ENCODE results near the gene ELAPOR2.
"Not testable (repeated sequence)": the region's sequence is repeated elsewhere in the genome, so short reads cannot be mapped to it uniquely, and the experiment has no call there.

The ELAPOR2 gene, protein sequence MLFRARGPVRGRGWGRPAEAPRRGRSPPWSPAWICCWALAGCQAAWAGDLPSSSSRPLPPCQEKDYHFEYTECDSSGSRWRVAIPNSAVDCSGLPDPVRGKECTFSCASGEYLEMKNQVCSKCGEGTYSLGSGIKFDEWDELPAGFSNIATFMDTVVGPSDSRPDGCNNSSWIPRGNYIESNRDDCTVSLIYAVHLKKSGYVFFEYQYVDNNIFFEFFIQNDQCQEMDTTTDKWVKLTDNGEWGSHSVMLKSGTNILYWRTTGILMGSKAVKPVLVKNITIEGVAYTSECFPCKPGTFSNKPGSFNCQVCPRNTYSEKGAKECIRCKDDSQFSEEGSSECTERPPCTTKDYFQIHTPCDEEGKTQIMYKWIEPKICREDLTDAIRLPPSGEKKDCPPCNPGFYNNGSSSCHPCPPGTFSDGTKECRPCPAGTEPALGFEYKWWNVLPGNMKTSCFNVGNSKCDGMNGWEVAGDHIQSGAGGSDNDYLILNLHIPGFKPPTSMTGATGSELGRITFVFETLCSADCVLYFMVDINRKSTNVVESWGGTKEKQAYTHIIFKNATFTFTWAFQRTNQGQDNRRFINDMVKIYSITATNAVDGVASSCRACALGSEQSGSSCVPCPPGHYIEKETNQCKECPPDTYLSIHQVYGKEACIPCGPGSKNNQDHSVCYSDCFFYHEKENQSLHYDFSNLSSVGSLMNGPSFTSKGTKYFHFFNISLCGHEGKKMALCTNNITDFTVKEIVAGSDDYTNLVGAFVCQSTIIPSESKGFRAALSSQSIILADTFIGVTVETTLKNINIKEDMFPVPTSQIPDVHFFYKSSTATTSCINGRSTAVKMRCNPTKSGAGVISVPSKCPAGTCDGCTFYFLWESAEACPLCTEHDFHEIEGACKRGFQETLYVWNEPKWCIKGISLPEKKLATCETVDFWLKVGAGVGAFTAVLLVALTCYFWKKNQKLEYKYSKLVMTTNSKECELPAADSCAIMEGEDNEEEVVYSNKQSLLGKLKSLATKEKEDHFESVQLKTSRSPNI

DNA sequence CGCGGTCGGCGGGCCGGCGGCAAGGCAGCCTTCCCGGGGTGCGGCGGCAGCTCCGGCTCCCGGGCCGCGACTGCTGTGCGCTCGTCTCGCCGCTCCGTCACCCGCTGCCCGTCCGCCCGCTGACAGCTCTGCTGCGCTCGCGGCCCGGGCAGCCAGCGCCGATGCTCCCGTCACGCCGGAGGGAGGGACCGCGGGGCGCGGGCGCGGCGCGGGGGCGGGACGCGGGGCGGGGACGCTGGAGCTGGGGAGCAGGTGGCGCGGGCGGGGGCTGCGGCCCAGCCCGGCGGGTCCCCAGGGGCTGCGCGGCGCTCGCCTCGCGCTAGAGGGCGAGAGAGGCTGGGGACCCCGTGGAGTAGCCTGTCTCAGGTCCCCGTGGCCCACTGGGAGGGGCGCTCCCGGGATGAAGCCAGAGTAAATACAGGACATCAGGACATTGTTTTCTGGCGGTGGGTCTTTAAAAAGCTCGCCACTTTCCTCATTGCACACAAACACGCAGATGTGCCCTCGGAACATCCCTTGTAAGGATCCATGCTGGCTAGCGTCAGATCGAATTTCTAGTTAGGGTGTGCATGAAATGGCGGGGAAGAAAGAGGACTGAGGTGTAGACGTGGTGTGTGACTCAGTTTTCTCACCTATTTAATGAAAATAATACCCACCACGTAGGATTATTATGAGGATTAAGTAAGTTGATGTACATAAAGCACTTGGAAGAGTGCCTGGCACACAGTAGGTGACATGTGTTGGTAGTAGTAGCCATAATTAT is at the start of gene ELAPOR2:
Gene ELAPOR2 (minus strand): TSS at position 130 of the 763 bp plus-strand sequence. CDS start 141 bp downstream, outside the sequence.
- DNase-seq, result peak; percentile 80

DNA sequence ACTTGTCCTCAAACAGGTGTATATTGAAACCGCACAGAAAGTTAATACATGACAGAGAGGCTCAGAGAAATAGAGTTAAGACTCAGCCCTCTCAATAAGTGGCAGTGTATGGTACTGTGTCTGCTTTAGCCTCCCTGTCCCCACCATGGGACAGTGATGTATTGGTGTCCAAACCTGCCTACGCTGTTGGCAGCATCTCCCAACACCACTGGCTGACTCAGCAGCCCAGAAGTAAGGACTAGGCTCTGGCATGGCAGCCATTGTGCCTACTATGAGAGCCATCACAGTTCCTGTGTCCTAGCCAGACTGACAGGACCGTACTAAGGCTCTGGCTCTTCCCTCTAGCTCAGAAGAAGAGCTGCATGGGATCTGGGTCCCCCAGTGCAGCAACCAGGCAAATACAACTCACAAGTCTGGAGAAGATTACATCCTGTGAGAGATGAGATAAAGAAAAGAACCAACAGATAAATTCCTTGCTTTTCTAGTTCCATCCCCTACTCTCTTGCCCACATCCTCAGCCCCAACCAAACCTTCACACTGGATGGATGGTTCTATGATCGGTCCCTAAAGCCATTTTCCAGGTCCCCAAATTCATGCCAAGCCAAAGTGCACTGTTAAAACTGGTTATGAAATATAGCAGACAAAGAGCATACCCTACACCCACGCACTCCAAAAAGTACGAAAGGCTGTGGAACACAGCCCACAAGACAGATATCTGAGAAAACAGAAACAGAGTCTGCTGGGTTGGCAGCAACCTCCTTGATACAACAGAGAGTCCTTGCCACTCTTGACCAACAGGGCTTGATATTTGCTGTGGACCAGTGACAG is 48.7 kb upstream of the ELAPOR2 start:
- DNase-seq, result no peak

DNA sequence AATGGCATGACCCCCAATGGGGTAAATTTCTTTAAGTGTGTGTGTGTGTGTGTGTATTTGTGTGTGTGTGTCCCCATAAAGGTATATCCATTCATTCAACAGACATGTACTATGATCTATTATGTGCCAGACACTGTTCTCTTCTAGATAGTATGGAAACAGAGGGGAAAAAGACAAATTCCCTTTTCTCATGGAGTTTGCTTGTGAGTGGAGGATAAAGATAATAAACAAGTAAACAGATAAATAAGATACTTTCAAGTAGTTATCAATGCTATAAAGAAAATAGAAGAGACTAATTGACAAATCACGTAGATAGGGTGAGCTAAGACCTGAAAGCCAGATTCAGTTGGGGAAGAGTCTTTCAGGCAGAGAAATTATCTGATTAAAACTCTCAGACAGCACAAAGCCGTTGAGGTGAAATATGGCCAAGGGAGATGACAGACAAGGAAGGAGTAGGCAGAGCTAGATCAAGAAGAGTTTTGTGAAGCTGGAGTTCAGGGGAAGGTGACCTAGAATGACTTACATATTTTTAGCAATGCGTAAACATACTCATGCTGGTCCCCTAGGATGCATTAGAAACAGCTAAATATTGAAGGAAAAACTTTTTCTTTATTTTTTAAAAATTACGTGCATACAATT is 47.6 kb upstream of the ELAPOR2 start:
- no peak for DNase-seq

DNA sequence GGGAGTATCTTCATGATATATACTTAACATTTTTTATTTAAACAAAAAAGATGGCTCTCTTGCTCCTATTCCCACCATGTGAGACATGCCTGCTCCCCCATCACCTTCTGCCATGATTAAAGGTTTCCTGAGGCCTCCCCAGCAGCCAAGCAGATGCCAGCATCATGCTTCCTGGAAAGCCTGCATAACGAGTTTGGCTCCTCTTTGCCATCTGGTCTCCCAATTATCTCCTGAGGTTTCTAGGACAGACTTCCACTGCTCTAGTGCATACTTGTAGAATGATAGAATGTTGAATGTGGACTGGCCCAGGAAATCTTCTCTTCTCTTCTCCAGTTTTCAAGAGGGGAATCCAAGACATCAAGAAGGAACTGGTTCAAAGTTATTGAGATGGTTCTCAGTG is 45.9 kb upstream of the ELAPOR2 start:
- DNase-seq, result no peak

DNA sequence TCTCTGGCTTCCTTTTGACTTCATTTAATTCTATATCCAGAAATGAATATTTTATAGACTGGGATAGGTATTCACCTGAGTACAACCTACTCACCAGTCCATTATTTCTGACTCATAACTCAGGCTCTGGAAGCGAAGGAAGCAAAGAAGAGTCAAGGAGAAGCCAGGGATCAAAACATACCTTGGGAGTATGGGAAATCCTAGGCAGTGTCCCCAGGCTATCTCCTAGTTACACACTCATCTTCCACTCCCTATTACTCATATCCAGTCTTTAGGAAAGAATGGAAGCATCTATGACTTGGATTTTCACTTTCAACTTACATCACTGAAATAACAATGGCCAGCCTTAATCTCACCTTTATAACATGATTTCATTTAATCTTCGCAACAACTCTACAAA is 40.9 kb upstream of the ELAPOR2 start:
- no peak for DNase-seq

DNA sequence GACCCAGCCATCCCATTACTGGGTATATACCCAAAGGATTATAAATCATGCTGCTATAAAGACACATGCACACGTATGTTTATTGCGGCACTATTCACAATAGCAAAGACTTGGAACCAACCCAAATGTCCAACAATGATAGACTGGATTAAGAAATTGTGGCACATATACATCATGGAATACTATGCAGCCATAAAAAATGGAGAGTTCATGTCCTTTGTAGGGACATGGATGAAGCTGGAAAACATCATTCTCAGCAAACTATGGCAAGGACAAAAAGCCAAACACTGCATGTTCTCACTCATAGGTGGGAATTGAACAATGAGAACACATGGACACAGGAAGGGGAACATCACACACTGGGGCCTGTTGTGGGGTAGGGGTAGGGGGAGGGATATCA is 37.9 kb upstream of the ELAPOR2 start:
- DNase-seq, result not testable (repeated sequence)

DNA sequence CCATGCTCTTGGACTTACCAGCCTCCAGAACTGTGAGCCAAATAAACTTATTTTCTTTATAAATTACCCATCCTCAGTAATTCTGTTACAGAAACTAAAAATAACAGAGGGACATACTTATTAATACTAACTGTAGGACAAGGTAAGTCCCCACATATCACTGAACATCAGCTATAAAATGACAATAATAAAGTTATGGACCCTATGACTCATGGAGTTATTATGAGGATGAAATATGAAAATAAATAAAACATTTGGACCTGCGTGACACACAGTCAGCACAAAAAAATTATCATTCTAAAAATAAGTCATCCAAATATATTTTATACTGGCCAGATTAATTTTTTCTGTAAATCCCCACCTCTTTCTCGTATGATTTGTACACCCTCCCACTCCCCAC is 34.9 kb upstream of the ELAPOR2 start:
- no peak for DNase-seq

DNA sequence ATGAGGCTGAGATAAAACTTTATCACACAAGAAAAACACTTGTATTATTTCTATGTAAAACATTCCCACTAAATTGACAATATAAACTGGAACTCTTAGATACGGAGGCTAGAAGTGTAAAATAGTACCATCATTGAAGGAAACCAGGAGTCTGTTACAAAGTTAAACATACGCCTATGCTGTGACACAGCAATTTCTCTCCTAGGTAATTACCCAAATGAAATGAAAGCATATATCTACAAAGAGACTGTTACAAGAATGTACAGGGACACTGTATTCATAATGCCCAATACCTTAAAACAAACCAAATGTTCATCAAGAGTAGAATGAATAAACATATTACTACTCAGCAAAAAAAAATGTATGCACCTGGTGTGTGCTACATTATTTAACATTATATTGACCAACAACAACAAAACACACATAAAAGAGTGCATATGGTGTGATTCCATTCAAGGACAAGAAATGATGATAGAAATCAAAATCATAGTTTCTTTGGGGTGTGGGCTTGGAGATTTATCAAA is 33.2 kb upstream of the ELAPOR2 start:
- no peak for DNase-seq

DNA sequence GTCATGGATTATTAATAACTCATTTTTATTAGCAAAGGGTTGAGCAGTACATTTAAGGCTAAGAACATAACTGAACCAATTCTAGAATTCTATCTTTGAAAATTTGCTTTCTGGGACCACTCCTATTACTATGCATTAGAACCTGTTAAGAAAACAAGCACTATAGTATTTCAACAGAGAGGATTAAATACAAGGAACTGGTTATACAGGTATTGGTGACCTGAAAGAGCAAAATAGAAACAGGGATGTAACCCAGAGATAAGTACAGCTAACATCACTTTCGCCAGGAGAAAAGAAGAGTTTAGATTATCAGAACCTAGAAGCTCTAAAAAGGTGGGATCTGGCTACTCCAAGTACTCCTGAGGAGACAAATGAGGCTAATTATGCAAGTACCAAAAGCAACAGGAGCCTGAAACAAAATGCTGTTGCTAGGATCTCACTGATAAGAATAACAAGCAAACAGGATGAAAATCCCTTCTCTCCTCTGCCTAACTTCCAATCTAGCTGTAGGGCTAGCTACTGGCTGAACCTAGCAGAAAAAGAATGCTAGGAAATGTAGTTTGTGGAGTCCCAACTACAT is 32.1 kb upstream of the ELAPOR2 start:
- no peak for DNase-seq

DNA sequence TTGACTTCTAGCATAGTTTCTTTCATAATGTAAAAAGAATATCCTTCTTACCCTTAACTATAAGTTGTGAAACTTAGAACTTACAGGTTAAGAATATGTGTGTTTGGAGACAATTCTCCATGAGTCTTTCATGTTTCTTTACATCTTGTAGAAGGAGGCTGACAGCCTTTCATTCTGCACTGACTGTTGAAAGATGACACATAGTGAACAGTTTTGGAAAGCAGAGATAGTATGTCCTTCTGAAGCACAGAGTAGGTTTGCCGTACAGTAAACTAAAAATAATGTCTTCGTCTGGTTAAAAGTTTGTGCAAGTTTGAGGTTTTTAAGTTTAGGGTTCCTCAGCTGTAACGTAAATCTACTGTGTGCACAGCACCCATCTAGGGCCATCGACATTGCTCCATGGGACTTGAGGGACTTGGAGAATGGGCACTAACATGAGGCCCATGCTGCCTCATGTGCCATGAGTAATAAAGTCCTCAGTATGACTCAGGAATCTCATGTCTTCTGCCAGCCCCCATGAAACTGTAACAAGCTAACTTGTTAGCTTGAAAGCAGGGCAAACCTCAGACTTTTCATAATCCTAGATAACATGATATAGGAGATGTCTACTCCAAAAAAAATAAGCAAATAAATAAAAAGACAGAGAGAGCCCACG is 24.5 kb upstream of the ELAPOR2 start:
- DNase-seq, result no peak

DNA sequence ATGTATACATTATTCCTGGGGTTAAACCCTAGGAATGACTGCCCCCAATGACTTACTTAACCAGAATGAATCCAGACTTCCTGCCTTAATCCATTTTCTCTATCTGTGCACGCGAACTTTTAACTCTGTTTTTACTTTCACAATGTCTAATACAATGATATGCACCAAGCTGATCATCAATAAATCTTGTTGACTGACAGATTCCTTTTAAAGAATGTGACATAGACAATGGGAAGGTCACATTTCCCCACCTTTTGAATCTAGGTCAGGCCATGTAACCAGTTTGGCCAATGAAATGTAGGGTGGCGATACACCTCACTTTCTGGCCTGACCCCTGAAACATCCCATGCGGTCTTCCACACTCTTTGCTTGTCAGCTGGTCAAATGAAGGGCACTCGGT is 23.2 kb upstream of the ELAPOR2 start:
- DNase-seq, result no peak

DNA sequence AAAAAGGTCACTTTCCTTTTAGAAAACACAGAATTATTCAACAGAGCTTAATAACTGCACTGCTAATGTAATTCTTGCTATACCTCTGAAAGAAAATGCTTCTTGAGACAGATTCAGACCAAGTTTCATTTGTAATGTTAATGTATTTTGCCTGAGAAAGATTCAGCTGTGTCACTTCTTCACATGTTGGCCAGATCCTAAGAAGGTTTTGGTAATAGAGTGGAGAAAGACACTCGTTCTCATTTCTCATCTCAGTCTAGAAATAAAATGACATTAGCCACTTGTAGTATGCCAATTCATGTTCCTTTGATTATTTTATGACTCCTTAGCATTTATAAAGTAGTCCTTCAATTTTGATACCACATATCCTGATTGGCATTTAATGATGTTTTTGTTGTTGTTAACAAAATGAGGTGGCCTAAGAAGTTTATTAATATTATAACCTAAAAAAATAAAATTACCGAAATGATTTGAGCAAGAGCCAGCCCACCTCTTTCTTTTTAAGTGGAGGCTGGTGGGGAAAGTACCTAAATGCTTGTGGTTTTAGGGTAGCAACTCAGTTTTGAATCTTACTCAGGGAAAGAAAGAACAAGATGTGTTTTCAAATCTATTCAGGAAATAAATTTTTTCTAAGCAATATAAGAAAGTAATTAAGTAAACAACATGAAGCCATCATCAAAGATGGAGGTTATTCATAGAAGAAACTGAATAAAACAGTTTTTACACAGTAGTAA is 16.4 kb upstream of the ELAPOR2 start:
- no peak for DNase-seq

DNA sequence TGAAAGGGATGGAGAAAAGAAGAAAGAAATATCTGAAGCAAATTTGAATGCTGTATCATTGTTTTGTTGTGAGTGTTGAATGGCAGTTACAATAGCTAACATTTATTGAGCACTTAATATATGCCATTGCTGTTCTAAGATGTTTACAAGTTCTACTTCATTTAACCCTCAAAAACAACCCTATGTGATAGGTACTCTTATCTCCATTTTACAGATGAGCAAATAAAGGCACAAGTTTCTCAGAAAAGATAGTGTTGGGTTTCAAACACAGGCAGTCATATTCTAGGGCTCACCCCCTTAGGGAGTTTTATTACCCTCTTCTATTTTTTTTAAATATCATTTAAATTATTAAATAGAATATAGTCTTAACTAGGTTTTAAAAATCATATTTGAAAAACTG is 8.3 kb upstream of the ELAPOR2 start:
- DNase-seq, result no peak

DNA sequence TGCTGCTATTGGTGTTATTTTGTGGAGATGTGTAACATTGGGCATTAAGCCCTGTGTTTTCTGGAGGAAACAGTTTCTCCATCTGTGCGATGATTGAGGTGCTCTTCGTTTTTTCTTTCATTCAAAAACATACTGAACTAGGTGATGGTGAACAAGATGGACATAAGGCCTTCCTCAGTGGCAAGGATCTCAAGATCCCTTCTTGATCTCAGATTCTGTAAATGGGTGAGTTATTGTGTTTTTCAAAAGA is 759 bp upstream of the ELAPOR2 start:
- DNase-seq, result no peak

DNA sequence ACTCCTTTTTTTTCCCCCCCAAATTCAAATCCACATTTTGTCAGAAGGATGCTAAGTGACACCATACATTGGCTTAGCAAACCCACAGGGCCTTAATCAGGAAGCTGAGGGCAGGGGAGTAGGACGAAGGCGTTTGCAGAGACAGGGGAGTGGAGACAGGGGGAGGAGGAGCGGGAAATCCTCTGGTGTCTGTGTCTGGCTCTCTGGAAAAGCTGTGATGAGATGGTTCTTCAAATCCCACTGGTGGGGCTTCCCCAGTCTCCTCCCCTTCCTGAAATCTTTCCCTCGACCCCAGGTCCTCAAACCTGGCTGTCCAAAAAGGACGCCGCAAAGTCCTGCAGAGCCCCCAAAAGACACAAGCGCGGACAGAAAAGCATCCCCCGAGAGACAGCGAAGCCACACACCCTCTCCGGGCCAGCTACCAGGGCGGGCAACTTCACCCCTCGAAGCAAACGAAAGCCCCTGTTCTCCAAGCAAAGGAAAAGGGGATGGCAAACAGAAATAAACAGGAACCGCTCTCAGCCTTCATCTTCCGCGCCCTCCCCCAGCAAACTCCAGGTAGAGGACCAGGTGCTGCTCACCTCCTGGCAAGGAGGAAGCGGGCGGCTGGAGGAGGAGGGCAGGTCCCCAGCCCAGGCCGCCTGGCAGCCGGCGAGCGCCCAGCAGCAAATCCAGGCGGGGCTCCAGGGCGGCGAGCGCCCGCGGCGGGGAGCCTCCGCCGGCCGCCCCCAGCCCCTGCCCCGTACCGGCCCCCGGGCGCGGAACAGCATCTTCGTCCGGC is 520 bp downstream of the ELAPOR2 start:
- peak; percentile 6 for DNase-seq

DNA sequence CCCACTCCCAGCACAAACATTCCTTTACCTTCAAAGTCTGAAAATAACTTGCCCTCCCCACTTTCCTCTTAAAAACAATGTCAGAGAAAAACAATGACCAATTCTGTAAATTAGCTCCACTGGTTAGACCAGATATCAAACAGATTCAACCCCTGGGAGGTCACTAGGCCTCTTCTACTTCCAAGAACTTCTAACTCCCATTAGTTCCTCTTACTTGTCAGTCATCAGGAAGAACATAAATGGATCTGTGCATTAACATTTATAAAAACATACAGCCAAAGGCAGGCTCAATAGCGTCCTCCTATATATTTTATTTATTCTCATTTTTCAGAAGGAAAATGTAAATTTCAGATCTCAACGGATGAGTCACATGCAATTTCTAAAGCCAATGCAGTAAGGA is 2.2 kb downstream of the ELAPOR2 start:
- DNase-seq, result no peak

DNA sequence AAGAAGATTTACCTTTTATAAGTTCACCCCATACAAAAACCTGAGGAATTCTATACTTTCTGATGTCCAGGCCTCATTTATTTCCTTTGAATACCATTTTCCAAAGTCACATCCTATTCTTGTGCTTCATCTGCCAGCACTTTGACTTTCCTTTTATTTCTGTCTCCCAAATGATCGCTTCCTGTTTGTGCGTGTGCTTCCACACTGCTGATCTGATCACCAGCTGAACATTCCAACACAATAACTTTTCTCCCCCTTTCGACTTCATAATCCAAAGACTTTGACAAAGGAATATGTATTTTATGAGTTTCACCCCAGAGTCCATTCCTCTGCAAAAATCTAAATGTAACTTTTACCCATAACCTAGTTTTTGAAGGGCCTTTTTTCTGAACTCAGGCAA is 3.1 kb downstream of the ELAPOR2 start:
- no peak for DNase-seq

DNA sequence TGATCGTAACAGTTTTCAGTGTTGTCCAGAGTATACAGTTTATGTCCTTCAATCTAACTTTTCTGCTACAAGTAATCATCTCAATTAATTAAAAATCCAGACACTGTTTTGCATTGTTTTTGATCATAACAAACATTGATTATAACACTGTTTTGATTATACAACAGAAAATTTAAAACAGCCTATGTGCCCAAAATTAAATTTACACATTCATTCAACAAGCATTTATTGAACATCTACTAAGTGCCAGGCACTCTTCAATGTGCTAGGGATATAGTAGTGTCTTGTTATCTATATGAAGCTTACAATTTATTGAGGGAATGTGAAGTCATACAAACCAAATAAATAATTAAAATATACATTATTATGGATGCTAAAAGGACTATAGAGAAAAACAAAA is 10.6 kb downstream of the ELAPOR2 start:
- no peak for DNase-seq

DNA sequence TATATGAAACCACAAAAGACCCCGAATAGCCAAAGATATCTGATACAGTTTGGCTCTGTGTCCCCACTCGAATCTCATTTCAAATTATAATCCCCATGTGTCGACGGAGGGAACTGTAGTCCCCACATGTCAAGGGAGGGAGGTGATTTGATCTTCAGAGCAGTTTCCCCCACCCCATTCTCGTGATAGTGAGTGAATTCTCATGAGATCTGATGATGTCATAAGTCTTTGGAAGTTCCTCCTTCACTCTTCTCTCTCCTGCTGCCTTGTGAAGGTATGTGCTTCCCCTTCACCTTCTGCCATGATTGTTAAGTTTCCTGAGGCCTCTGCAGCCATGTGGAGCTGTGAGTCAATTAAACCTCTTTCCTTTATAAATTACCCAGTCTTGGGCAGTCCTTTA is 13.0 kb downstream of the ELAPOR2 start:
- DNase-seq, result no peak

All from activated T-cell treated with anti-CD3 and anti-CD28 coated beads for 4 hours (primary cell).